Measurements from ENCODE around the gene SMYD3. TPM values are rescaled to one million over a fixed set of nuclear protein-coding genes. Genes with fewer than 3 reads are reported as not detected.

Gene SMYD3
- total and polyA plus RNA-seq, 9 of the 15 experiments (the other 6 are each of a cell fraction or from before 2014, with no cell fraction given) = 128 to 440 (median 197) TPM

GRCh38 chr1:246106342-246106763 lies 400.7 kb downstream of the SMYD3 start (continued):
- TF ChIP-seq, protein P1, sequence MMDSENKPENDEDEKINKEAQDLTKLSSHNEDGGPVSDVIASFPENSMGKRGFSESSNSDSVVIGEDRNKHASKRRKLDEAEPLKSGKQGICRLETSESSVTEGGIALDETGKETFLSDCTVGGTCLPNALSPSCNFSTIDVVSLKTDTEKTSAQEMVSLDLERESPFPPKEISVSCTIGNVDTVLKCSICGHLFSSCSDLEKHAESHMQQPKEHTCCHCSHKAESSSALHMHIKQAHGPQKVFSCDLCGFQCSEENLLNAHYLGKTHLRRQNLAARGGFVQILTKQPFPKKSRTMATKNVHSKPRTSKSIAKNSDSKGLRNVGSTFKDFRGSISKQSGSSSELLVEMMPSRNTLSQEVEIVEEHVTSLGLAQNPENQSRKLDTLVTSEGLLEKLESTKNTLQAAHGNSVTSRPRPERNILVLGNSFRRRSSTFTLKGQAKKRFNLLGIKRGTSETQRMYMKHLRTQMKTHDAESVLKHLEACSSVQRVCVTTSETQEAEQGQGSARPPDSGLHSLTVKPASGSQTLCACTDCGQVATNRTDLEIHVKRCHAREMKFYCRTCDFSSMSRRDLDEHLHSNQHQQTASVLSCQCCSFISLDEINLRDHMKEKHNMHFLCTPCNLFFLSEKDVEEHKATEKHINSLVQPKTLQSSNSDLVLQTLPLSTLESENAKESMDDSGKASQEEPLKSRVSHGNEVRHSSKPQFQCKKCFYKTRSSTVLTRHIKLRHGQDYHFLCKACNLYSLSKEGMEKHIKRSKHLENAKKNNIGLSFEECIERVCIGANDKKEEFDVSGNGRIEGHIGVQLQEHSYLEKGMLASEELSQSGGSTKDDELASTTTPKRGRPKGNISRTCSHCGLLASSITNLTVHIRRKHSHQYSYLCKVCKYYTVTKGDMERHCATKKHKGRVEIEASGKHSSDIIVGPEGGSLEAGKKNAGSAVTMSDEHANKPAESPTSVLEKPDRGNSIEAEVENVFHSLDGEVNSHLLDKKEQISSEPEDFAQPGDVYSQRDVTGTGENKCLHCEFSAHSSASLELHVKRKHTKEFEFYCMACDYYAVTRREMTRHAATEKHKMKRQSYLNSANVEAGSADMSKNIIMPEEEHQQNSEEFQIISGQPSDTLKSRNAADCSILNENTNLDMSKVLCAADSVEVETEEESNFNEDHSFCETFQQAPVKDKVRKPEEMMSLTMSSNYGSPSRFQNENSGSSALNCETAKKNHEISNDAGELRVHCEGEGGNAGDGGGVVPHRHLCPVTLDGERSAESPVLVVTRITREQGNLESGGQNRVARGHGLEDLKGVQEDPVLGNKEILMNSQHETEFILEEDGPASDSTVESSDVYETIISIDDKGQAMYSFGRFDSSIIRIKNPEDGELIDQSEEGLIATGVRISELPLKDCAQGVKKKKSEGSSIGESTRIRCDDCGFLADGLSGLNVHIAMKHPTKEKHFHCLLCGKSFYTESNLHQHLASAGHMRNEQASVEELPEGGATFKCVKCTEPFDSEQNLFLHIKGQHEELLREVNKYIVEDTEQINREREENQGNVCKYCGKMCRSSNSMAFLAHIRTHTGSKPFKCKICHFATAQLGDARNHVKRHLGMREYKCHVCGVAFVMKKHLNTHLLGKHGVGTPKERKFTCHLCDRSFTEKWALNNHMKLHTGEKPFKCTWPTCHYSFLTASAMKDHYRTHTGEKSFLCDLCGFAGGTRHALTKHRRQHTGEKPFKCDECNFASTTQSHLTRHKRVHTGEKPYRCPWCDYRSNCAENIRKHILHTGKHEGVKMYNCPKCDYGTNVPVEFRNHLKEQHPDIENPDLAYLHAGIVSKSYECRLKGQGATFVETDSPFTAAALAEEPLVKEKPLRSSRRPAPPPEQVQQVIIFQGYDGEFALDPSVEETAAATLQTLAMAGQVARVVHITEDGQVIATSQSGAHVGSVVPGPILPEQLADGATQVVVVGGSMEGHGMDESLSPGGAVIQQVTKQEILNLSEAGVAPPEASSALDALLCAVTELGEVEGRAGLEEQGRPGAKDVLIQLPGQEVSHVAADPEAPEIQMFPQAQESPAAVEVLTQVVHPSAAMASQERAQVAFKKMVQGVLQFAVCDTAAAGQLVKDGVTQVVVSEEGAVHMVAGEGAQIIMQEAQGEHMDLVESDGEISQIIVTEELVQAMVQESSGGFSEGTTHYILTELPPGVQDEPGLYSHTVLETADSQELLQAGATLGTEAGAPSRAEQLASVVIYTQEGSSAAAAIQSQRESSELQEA (IDR thresholded peaks at IDR 0.05; ENCODE audit: low read depth) = no peak
- TF ChIP-seq BCOR (IDR thresholded peaks at IDR 0.05) (no peak), XRCC5 (IDR thresholded peaks at IDR 0.05; ENCODE audit: low read depth, low read length) (no peak), THAP12 (CRISPR knock-in tag; IDR thresholded peaks at IDR 0.05) (no peak), RBM17 (IDR thresholded peaks at IDR 0.05; ENCODE audit: borderline replicate concordance, low read depth, low read length) (no peak), NCOA6 (IDR thresholded peaks at IDR 0.05) (no peak), CTBP1 (IDR thresholded peaks at IDR 0.05; ENCODE audit: borderline replicate concordance) (no peak), CBX8 (IDR thresholded peaks at IDR 0.05; ENCODE audit: borderline replicate concordance, extremely low read depth, low read depth, low read length, poor library complexity, severe bottlenecking) (no peak), ZNF766 (CRISPR knock-in tag; conservative IDR thresholded peaks at IDR 0.05) (peak; percentile 36; the same call in 1 of the 2 replicates), ID3 (CRISPR knock-in tag; IDR thresholded peaks at IDR 0.05) (no peak), ID3 (tag; IDR thresholded peaks at IDR 0.05) (no peak), SIRT6 (IDR thresholded peaks at IDR 0.05; ENCODE audit: low read depth, low read length) (no peak), THRAP3 (IDR thresholded peaks at IDR 0.05; ENCODE audit: borderline replicate concordance) (no peak), ZNF224 (CRISPR knock-in tag; IDR thresholded peaks at IDR 0.05) (no peak), JUND (IDR thresholded peaks at IDR 0.05; ENCODE audit: borderline replicate concordance, low read depth, low read length) (peak; percentile 88), JUND (tag; IDR thresholded peaks at IDR 0.05; ENCODE audit: borderline replicate concordance, low read depth, low read length) (peak; percentile 88; the same call in 2 of the 3 replicates), MTA3 (IDR thresholded peaks at IDR 0.05; ENCODE audit: borderline replicate concordance) (no peak), RB1 (IDR thresholded peaks at IDR 0.05; ENCODE audit: low read depth) (no peak), ZNF551 (CRISPR knock-in tag; IDR thresholded peaks at IDR 0.05) (no peak), ELF4 (CRISPR knock-in tag; IDR thresholded peaks at IDR 0.05) (no peak)

All from K562 (cell line).